OCI-LY1 (cell line): Measurements from ENCODE around the gene CLSTN2.

Source experiments
- EZH2 ChIP-seq: fragments of 200-600 bp; sonication (generic), shearing (Covaris generic); IDR thresholded peaks from 2 replicates; pipeline ENCODE4 v1.8.0; 2017; ENCODE audit warnings: borderline replicate concordance, mixed run types, mild to moderate bottlenecking, antibody characterized with exemption, low read length, moderate library complexity, mixed read lengths
- TF ChIP-seq, protein P1 (sequence below): fragments of 200-600 bp; sonication (generic), shearing (Covaris generic); IDR thresholded peaks from 2 replicates; pipeline ENCODE4 v1.5.1; 2017; ENCODE audit warnings: mild to moderate bottlenecking, antibody characterized with exemption, low read length, moderate library complexity, mixed read lengths

DNA sequence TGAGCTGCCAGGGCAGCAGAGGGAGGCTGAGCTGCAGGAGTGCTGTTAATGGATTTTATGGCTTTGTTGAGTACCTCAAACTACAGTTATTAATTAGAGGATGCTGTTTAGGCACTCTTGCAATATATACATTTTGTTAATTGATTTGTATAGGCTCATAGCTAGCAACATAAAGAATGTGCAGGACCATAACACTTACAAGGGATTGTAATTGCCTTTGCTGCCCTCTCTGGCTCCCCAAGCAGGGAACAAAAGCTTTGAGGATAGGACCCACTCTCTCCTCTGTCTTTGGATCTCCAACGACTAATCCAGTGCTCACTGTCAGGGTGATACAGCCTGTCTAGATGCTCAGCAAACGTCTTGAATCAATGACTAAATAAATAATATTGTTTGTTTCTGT lies 1.2 kb upstream of the CLSTN2 start:
- TF ChIP-seq, protein P1, sequence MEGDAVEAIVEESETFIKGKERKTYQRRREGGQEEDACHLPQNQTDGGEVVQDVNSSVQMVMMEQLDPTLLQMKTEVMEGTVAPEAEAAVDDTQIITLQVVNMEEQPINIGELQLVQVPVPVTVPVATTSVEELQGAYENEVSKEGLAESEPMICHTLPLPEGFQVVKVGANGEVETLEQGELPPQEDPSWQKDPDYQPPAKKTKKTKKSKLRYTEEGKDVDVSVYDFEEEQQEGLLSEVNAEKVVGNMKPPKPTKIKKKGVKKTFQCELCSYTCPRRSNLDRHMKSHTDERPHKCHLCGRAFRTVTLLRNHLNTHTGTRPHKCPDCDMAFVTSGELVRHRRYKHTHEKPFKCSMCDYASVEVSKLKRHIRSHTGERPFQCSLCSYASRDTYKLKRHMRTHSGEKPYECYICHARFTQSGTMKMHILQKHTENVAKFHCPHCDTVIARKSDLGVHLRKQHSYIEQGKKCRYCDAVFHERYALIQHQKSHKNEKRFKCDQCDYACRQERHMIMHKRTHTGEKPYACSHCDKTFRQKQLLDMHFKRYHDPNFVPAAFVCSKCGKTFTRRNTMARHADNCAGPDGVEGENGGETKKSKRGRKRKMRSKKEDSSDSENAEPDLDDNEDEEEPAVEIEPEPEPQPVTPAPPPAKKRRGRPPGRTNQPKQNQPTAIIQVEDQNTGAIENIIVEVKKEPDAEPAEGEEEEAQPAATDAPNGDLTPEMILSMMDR: no peak
- no peak for TF ChIP-seq EZH2
